ENCODE results near the gene REEP3. TPM values are rescaled to one million over a fixed set of nuclear protein-coding genes. Genes with fewer than 3 reads are reported as not detected.

REEP3 gene
- total RNA-seq, 4 donors from 2014 or later: 11.6 to 67.1 (median 44.0) TPM

DNA sequence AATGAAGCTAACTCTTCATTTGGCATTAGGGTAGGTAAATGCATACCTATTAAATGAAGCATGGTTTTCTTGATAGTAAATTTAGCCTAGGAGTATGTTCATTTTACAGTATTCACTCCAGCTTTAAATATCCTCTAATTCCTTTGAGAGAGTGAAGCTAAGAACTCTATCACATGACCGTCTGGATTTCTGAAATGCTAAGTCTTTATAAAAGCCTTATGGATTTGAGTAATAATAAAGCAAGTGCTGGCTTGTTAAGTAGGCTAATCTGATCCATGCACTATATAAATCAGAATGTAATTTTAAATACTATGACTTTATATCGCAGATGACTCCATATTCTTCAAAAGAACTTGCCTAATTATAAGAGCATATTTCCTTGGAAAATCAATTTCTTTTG lies 64.8 kb downstream of the REEP3 start:
- Histone ChIP-seq H3K4me1 (no peaks in the 10 kb centered on the region), H3K36me3 (no peaks in the 10 kb centered on the region), H3K27ac (no peak overlapping the region), H3K4me3 (no peak overlapping the region), H3K9me3 (no peaks in the 10 kb centered on the region), H3K27me3 (no peaks in the 10 kb centered on the region)
- TF ChIP-seq, protein P1, sequence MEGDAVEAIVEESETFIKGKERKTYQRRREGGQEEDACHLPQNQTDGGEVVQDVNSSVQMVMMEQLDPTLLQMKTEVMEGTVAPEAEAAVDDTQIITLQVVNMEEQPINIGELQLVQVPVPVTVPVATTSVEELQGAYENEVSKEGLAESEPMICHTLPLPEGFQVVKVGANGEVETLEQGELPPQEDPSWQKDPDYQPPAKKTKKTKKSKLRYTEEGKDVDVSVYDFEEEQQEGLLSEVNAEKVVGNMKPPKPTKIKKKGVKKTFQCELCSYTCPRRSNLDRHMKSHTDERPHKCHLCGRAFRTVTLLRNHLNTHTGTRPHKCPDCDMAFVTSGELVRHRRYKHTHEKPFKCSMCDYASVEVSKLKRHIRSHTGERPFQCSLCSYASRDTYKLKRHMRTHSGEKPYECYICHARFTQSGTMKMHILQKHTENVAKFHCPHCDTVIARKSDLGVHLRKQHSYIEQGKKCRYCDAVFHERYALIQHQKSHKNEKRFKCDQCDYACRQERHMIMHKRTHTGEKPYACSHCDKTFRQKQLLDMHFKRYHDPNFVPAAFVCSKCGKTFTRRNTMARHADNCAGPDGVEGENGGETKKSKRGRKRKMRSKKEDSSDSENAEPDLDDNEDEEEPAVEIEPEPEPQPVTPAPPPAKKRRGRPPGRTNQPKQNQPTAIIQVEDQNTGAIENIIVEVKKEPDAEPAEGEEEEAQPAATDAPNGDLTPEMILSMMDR (IDR thresholded peaks at IDR 0.05): no peak
- TF ChIP-seq POLR2A (IDR thresholded peaks at IDR 0.05): no peak
- no peak for DNase-seq

DNA sequence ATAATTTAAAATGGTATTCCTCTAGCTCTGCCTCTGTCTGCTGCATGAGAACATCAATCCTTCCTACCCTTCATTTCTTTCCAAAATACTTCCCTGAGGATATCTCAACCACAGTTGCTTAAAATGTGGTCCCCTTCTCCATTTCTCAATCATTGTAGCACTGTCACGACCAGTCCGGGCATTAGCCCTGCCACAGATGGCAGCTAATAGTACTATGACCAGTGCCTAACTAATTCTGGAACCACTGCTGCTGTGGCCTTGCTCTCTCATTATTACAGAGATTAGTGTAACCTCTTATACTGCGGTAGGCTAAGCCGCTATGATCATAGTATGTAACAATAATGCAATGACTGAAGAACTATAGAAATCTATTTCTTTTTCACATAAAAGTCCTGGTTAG lies 66.0 kb downstream of the REEP3 start:
- Histone ChIP-seq H3K27me3 (no peaks in the 10 kb centered on the region), H3K27ac (no peak overlapping the region), H3K9me3 (no peaks in the 10 kb centered on the region), H3K4me1 (no peaks in the 10 kb centered on the region), H3K4me3 (no peak overlapping the region), H3K36me3 (no peaks in the 10 kb centered on the region)
- TF ChIP-seq, protein P1 (IDR thresholded peaks at IDR 0.05): no peak
- no peak for TF ChIP-seq POLR2A (IDR thresholded peaks at IDR 0.05)
- DNase-seq: no peak

DNA sequence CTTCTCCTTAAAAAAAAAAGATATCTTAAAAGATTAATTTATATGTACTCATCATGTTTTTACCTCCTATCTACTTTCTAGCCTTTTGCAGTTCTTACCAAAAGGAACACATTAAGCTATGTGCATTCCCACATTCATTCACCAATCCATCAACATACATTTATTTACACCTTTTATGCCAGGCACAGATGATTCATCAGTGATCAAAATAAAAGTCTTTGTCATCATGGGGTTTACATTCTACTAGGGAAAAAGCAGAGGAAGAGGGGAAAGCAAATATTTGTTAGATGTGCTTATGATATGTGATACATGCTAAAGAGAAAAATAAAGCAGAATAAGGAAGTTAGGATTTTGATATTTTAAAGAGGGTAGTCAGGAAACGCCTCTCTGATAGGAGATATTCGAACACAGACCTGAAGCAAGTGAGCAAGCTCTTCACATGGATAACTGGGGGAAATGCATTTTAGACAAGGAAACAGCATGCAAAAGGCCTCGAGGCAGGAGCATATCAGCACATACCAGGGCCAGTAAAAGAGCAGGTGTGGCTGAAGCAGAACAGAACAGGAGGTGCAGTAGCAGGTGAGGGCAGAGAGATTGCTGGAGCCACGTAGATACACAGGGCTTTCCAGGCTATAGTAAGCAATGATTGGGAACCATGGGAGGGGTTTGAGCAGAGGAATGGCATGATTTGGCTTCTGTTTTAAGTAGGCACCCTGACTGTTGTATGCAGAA lies 67.4 kb downstream of the REEP3 start:
- DNase-seq: no peak
- Histone ChIP-seq H3K36me3 (no peaks in the 10 kb centered on the region), H3K27ac (peak overlapping the region in 1 of 4 donors; percentile 13), H3K27me3 (no peaks in the 10 kb centered on the region), H3K4me3 (no peak overlapping the region), H3K9me3 (no peaks in the 10 kb centered on the region), H3K4me1 (no peaks in the 10 kb centered on the region)
- TF ChIP-seq, protein P1 (IDR thresholded peaks at IDR 0.05): no peak
- no peak for TF ChIP-seq POLR2A (IDR thresholded peaks at IDR 0.05)

DNA sequence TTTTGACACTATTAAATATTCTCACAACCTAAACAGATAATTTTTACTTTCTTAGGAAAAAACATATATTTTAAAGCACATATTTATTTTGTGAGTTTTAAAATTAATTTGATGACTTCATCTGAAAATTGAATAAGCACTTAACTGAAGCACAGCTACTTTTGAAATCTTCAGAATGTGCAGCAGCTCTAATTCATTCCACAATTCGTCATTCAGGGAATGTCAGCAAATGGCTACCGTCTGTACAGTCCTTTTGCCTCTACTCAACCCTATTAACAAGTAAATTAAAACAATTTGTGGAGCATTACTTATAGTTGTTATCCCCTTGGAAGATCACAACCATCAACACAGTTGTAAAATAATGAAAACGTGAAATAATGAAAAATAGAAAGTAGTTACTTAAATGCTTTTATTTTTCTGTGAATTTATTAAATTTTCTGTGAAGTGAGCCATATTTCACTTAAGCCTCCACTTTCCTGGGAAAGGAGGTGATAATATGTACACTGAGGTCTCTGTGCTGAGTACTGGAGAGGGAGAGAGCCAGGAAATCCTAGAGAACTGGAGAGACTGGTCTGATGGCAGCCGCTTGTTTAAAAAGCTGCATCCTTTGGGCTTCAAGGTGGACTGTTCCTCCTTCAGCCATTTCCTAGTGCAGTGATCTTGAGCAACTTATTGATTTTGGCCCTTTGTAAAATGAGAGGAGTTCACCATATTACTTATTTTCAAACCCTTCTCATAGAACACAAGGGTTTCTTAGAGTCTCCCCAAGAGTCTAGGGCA lies 70.6 kb downstream of the REEP3 start:
- H3K36me3 ChIP-seq: no peaks in the 10 kb centered on the region
- TF ChIP-seq, protein P1 (IDR thresholded peaks at IDR 0.05): no peak
- no peak for TF ChIP-seq POLR2A (IDR thresholded peaks at IDR 0.05)
- no peak for DNase-seq
- H3K4me3 ChIP-seq: no peak overlapping the region
- no peaks in the 10 kb centered on the region for H3K9me3 ChIP-seq
- H3K27me3 ChIP-seq: no peaks in the 10 kb centered on the region
- no peak overlapping the region for H3K27ac ChIP-seq
- H3K4me1 ChIP-seq: no peaks in the 10 kb centered on the region

DNA sequence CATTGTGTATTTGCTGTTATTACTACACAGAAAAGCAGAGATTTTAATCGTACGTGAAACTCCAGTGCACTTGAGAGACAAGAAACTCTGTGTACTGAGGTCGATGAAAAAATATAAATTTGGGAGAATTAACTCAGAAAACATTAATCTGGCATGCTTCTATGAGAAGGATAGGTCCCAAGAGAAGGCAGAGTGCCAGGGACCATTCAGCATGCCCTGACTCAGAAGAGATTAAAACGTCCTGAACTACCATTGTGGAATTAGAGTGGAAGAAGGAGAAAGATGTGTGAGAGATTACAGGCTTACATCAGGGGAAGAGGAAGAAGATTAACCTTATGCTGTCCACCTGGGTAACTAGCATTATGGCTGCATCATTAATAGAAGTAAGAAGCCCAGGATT lies 72.4 kb downstream of the REEP3 start:
- no peak overlapping the region for H3K27ac ChIP-seq

More for the DNA sequence above, 72.4 kb downstream of the REEP3 start:
- Histone ChIP-seq H3K36me3 (peaks cover 0 to 9% (median 0%) of the 10 kb centered on the region in 3 donors), H3K9me3 (no peaks in the 10 kb centered on the region), H3K27me3 (no peaks in the 10 kb centered on the region), H3K4me1 (no peaks in the 10 kb centered on the region), H3K4me3 (no peak overlapping the region)
- no peak for DNase-seq
- TF ChIP-seq, protein P1 (IDR thresholded peaks at IDR 0.05): no peak
- no peak for TF ChIP-seq POLR2A (IDR thresholded peaks at IDR 0.05)

All from Peyer's patch (tissue), 4 donors.